Stromal cell of bone marrow (primary cell): ENCODE results near the gene GRK6.
"Not testable (repeated sequence)": the region's sequence is repeated elsewhere in the genome, so short reads cannot be mapped to it uniquely, and the experiment has no call there.

ENCODE experiments used
- DNase-seq: peaks from one replicate; pipeline ENCODE4 v3.0.0-alpha.2; 2012; ENCODE audit warnings: low read depth

The GRK6 gene

GRCh38 chr5:177471610-177472356, 45.3 kb downstream of the GRK6 start:
- DNase-seq = no peak

GRCh38 chr5:177472460-177473442, 46.3 kb downstream of the GRK6 start:
- DNase-seq = no peak

GRCh38 chr5:177473443-177474001, 47.0 kb downstream of the GRK6 start, which contains the start of gene DBN1:
TSS of gene DBN1 (minus strand) at chr5:177473634. CDS start at chr5:177473521, 113 bp downstream.
- no peak for DNase-seq

- no peak for DNase-seq
Observed at GRCh38 chr5:177474002-177474476, 47.6 kb downstream of the GRK6 start.

- DNase-seq = no peak
Observed at GRCh38 chr5:177474846-177475562, 48.5 kb downstream of the GRK6 start.

GRCh38 chr5:177475563-177476427, 49.3 kb downstream of the GRK6 start:
- DNase-seq = no peak

- no peak for DNase-seq
Observed at GRCh38 chr5:177476531-177477233, 50.2 kb downstream of the GRK6 start.

- DNase-seq = no peak
Observed at GRCh38 chr5:177477701-177478477, 51.4 kb downstream of the GRK6 start.

GRCh38 chr5:177478711-177479646, 52.5 kb downstream of the GRK6 start:
- no peak for DNase-seq

GRCh38 chr5:177479774-177480173, 53.3 kb downstream of the GRK6 start:
- DNase-seq = no peak

- DNase-seq = no peak
Observed at GRCh38 chr5:177482359-177482795, 55.9 kb downstream of the GRK6 start.

GRCh38 chr5:177483042-177483441, 56.6 kb downstream of the GRK6 start:
- DNase-seq = no peak

GRCh38 chr5:177483994-177484901, 57.8 kb downstream of the GRK6 start:
- DNase-seq = no peak

- DNase-seq = no peak
Observed at GRCh38 chr5:177484902-177485549, 58.5 kb downstream of the GRK6 start.

- not testable (repeated sequence) for DNase-seq
Observed at GRCh38 chr5:177485753-177486152, 59.3 kb downstream of the GRK6 start.

- no peak for DNase-seq
Observed at GRCh38 chr5:177486256-177486655, 59.8 kb downstream of the GRK6 start.
